ENCODE measurements around the gene IL12RB1. TPM values are rescaled to one million over a fixed set of nuclear protein-coding genes. Genes with fewer than 3 reads are reported as not detected.

Gene IL12RB1
- total RNA-seq, 1 experiment from 2014 or later, result not detected

- H3K4me3 ChIP-seq (replicated peaks in 1 of 2; ENCODE audit: low read depth in 1 of 2, low read length in 2 of 2), result no peak overlapping the region
- 0 out of 2 replicates have a peak, but pooled peaks have one; percentile 14 for TF ChIP-seq SP1 (IDR thresholded peaks at IDR 0.05; ENCODE audit: low read depth)
- TF ChIP-seq FOSL1 (IDR thresholded peaks at IDR 0.05; ENCODE audit: low read depth), result peak; percentile 53
- TF ChIP-seq, protein P1, sequence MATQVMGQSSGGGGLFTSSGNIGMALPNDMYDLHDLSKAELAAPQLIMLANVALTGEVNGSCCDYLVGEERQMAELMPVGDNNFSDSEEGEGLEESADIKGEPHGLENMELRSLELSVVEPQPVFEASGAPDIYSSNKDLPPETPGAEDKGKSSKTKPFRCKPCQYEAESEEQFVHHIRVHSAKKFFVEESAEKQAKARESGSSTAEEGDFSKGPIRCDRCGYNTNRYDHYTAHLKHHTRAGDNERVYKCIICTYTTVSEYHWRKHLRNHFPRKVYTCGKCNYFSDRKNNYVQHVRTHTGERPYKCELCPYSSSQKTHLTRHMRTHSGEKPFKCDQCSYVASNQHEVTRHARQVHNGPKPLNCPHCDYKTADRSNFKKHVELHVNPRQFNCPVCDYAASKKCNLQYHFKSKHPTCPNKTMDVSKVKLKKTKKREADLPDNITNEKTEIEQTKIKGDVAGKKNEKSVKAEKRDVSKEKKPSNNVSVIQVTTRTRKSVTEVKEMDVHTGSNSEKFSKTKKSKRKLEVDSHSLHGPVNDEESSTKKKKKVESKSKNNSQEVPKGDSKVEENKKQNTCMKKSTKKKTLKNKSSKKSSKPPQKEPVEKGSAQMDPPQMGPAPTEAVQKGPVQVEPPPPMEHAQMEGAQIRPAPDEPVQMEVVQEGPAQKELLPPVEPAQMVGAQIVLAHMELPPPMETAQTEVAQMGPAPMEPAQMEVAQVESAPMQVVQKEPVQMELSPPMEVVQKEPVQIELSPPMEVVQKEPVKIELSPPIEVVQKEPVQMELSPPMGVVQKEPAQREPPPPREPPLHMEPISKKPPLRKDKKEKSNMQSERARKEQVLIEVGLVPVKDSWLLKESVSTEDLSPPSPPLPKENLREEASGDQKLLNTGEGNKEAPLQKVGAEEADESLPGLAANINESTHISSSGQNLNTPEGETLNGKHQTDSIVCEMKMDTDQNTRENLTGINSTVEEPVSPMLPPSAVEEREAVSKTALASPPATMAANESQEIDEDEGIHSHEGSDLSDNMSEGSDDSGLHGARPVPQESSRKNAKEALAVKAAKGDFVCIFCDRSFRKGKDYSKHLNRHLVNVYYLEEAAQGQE (IDR thresholded peaks at IDR 0.05; ENCODE audit: low read depth), result no peak
- peak; percentile 34; the same call in 1 of the 2 replicates for TF ChIP-seq POLR2AphosphoS5 (IDR thresholded peaks at IDR 0.05; ENCODE audit: low read depth, low read length)
- no peak for TF ChIP-seq CBX3 (IDR thresholded peaks at IDR 0.05; ENCODE audit: low read depth)
- no peak for TF ChIP-seq POLR2A (IDR thresholded peaks at IDR 0.05; ENCODE audit: borderline replicate concordance, extremely low read depth, insufficient read depth, insufficient read length)
- TF ChIP-seq EGR1 (IDR thresholded peaks at IDR 0.05; ENCODE audit: low read depth), result no peak
- no peak for TF ChIP-seq RAD21 (IDR thresholded peaks at IDR 0.05; ENCODE audit: low read depth)
- TF ChIP-seq TCF7L2 (IDR thresholded peaks at IDR 0.05; ENCODE audit: borderline replicate concordance, extremely low read depth, insufficient read depth, insufficient read length), result no peak
- no peak for TF ChIP-seq ZFX (IDR thresholded peaks at IDR 0.05)
- TF ChIP-seq EZH2phosphoT487 (IDR thresholded peaks at IDR 0.05; ENCODE audit: borderline replicate concordance), result no peak
- TF ChIP-seq YY1 (IDR thresholded peaks at IDR 0.05; ENCODE audit: extremely low read depth, insufficient replicate concordance, low read depth, low read length), result no peak
- TF ChIP-seq SIN3A (IDR thresholded peaks at IDR 0.05; ENCODE audit: low read depth), result peak; percentile 88
- no peak for TF ChIP-seq ZNF274 (IDR thresholded peaks at IDR 0.05; ENCODE audit: low read depth, low read length)
- peak; percentile 70 for TF ChIP-seq JUND (IDR thresholded peaks at IDR 0.05)
- no peak for TF ChIP-seq SRF (IDR thresholded peaks at IDR 0.05; ENCODE audit: low read depth)
- TF ChIP-seq EZH2 (IDR thresholded peaks at IDR 0.05), result no peak
- no peak for TF ChIP-seq CTCF (IDR thresholded peaks at IDR 0.05 in 2 of 3, conservative IDR thresholded peaks at IDR 0.05 in 1 of 3; ENCODE audit: borderline replicate concordance in 1 of 3, insufficient read depth in 1 of 3, low read depth in 2 of 3, low read length in 2 of 3)
- TF ChIP-seq MAX (IDR thresholded peaks at IDR 0.05), result peak; percentile 32
- TF ChIP-seq ZBTB33 (IDR thresholded peaks at IDR 0.05; ENCODE audit: extremely low read depth, insufficient replicate concordance, low read length), result no peak
Measured at GRCh38 chr19:18029617-18030338, 57.0 kb downstream of the IL12RB1 start.

More at GRCh38 chr19:18029617-18030338, 57.0 kb downstream of the IL12RB1 start:
- DNase-seq (ENCODE audit: low read depth, low spot score), result peak; percentile 59
- Histone ChIP-seq H4K20me1 (ENCODE audit: insufficient read depth) (no peaks in the 10 kb centered on the region), H3K9ac (ENCODE audit: low read length) (no peak overlapping the region), H2AFZ (ENCODE audit: low read depth, low read length, poor library complexity, severe bottlenecking) (no peak overlapping the region), H3K9me3 (ENCODE audit: control insufficient read depth in 1 of 2, insufficient read depth in 1 of 2, low read depth in 1 of 2, low read length in 2 of 2) (no peaks in the 10 kb centered on the region), H3K4me2 (ENCODE audit: low read length) (peak overlapping the region; percentile 52), H3K79me2 (ENCODE audit: insufficient read depth, low read length) (no peaks in the 10 kb centered on the region), H3K36me3 (ENCODE audit: control insufficient read depth in 1 of 2, insufficient read depth in 2 of 2, low read length in 2 of 2) (no peaks in the 10 kb centered on the region), H3K4me1 (ENCODE audit: control insufficient read depth in 1 of 2, insufficient read depth in 2 of 2, low read length in 2 of 2) (peaks cover 11 to 13% of the 10 kb centered on the region in 2 experiments; a peak in 3 of 4 replicates), H3K27ac (ENCODE audit: low read depth, low read length) (no peak overlapping the region), H3K9me2 (ENCODE audit: insufficient read depth) (no peaks in the 10 kb centered on the region), H3K27me3 (ENCODE audit: insufficient read depth, low read length) (no peaks in the 10 kb centered on the region)
- ATAC-seq, result peak; percentile 76
- ChIA-PET CTCF (no interaction called here), RAD21 (ENCODE audit: low non-redundant PET in 1 of 2, low total read pairs in 2 of 2, uncharacterized antibody in 2 of 2, unreplicated experiment in 2 of 2) (interaction anchor here (0.6 to 0.7 kb wide), 2 partner anchors 71 to 238 kb away, joined by 3 read pairs; no protein-coding TSS in a partner anchor), POLR2A (interaction anchor here (1.0 kb wide), 1 partner anchor 9 kb away, joined by 3 read pairs; no protein-coding TSS in a partner anchor)
- intact Hi-C loops (cut with micrococcal nuclease), result no loop called here
- BruUV-seq (replicated peaks), result no TSS peak

Measured in HCT116 (cell line).